Measurements from ENCODE around the gene VWA5B1. TPM values are rescaled to one million over a fixed set of nuclear protein-coding genes. Genes with fewer than 3 reads are reported as not detected.

The VWA5B1 gene
- total RNA-seq, 1 experiment from 2014 or later = not detected

- no TSS peak for BruUV-seq (replicated peaks)
- no peaks in the 10 kb centered on the region for H3K36me3 Mint-ChIP-seq (ENCODE audit: insufficient read depth, unreplicated experiment)
- intact Hi-C loops (cut with micrococcal nuclease; ENCODE audit: unreplicated experiment) = no loop called here
- H3K4me1 Mint-ChIP-seq (ENCODE audit: low read depth, unreplicated experiment) = peaks cover 13% of the 10 kb centered on the region
- CTCF ChIA-PET = no interaction called here
- no peak overlapping the region for H3K27ac Mint-ChIP-seq (ENCODE audit: unreplicated experiment)
- H3K9me3 Mint-ChIP-seq (ENCODE audit: low read depth, unreplicated experiment) = no peaks in the 10 kb centered on the region
- no peak for DNase-seq
- peaks cover 55% of the 10 kb centered on the region for H3K27me3 Mint-ChIP-seq (ENCODE audit: unreplicated experiment)
- TF ChIP-seq, protein P1, sequence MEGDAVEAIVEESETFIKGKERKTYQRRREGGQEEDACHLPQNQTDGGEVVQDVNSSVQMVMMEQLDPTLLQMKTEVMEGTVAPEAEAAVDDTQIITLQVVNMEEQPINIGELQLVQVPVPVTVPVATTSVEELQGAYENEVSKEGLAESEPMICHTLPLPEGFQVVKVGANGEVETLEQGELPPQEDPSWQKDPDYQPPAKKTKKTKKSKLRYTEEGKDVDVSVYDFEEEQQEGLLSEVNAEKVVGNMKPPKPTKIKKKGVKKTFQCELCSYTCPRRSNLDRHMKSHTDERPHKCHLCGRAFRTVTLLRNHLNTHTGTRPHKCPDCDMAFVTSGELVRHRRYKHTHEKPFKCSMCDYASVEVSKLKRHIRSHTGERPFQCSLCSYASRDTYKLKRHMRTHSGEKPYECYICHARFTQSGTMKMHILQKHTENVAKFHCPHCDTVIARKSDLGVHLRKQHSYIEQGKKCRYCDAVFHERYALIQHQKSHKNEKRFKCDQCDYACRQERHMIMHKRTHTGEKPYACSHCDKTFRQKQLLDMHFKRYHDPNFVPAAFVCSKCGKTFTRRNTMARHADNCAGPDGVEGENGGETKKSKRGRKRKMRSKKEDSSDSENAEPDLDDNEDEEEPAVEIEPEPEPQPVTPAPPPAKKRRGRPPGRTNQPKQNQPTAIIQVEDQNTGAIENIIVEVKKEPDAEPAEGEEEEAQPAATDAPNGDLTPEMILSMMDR (IDR thresholded peaks at IDR 0.05; ENCODE audit: unreplicated experiment) = no peak
- no peak overlapping the region for H3K4me3 Mint-ChIP-seq (ENCODE audit: low read depth, unreplicated experiment)
These were observed 9.8 kb upstream of the VWA5B1 start for GRCh38 chr1:20280906-20281305.

GRCh38 chr1:20281801-20282200 lies 8.9 kb upstream of the VWA5B1 start:
- no TSS peak for BruUV-seq (replicated peaks)
- H3K27me3 Mint-ChIP-seq (ENCODE audit: unreplicated experiment) = peaks cover 55% of the 10 kb centered on the region
- H3K36me3 Mint-ChIP-seq (ENCODE audit: insufficient read depth, unreplicated experiment) = no peaks in the 10 kb centered on the region
- CTCF ChIA-PET = no interaction called here
- H3K27ac Mint-ChIP-seq (ENCODE audit: unreplicated experiment) = no peak overlapping the region
- intact Hi-C loops (cut with micrococcal nuclease; ENCODE audit: unreplicated experiment) = no loop called here
- TF ChIP-seq, protein P1 (IDR thresholded peaks at IDR 0.05; ENCODE audit: unreplicated experiment) = no peak
- H3K9me3 Mint-ChIP-seq (ENCODE audit: low read depth, unreplicated experiment) = no peaks in the 10 kb centered on the region
- no peak for DNase-seq
- no peak overlapping the region for H3K4me3 Mint-ChIP-seq (ENCODE audit: low read depth, unreplicated experiment)
- peaks cover 13% of the 10 kb centered on the region for H3K4me1 Mint-ChIP-seq (ENCODE audit: low read depth, unreplicated experiment)

GRCh38 chr1:20282533-20282932 lies 8.1 kb upstream of the VWA5B1 start:
- H3K4me1 Mint-ChIP-seq (ENCODE audit: low read depth, unreplicated experiment) = peaks cover 13% of the 10 kb centered on the region
- H3K27ac Mint-ChIP-seq (ENCODE audit: unreplicated experiment) = no peak overlapping the region
- peaks cover 59% of the 10 kb centered on the region for H3K27me3 Mint-ChIP-seq (ENCODE audit: unreplicated experiment)
- no TSS peak for BruUV-seq (replicated peaks)
- intact Hi-C loops (cut with micrococcal nuclease; ENCODE audit: unreplicated experiment) = no loop called here
- TF ChIP-seq, protein P1 (IDR thresholded peaks at IDR 0.05; ENCODE audit: unreplicated experiment) = no peak
- CTCF ChIA-PET = no interaction called here
- H3K9me3 Mint-ChIP-seq (ENCODE audit: low read depth, unreplicated experiment) = no peaks in the 10 kb centered on the region
- no peak for DNase-seq
- no peak overlapping the region for H3K4me3 Mint-ChIP-seq (ENCODE audit: low read depth, unreplicated experiment)
- no peaks in the 10 kb centered on the region for H3K36me3 Mint-ChIP-seq (ENCODE audit: insufficient read depth, unreplicated experiment)

- peaks cover 74% of the 10 kb centered on the region for H3K27me3 Mint-ChIP-seq (ENCODE audit: unreplicated experiment)
- H3K27ac Mint-ChIP-seq (ENCODE audit: unreplicated experiment) = no peak overlapping the region
- peaks cover 12% of the 10 kb centered on the region for H3K4me1 Mint-ChIP-seq (ENCODE audit: low read depth, unreplicated experiment)
- no peaks in the 10 kb centered on the region for H3K36me3 Mint-ChIP-seq (ENCODE audit: insufficient read depth, unreplicated experiment)
- no peak for DNase-seq
- CTCF ChIA-PET = no interaction called here
- intact Hi-C loops (cut with micrococcal nuclease; ENCODE audit: unreplicated experiment) = no loop called here
- TF ChIP-seq, protein P1 (IDR thresholded peaks at IDR 0.05; ENCODE audit: unreplicated experiment) = no peak
- no peaks in the 10 kb centered on the region for H3K9me3 Mint-ChIP-seq (ENCODE audit: low read depth, unreplicated experiment)
- H3K4me3 Mint-ChIP-seq (ENCODE audit: low read depth, unreplicated experiment) = no peak overlapping the region
- no TSS peak for BruUV-seq (replicated peaks)
These were observed 6.6 kb upstream of the VWA5B1 start for GRCh38 chr1:20284046-20284445.
